ENCODE results near the gene SND1. TPM values are rescaled to one million over a fixed set of nuclear protein-coding genes. Genes with fewer than 3 reads are reported as not detected.

Gene SND1
- total and polyA plus RNA-seq, 2 of the 4 experiments (the other 2 are of a cell fraction) = 154 to 294 TPM

- dilution Hi-C loops (cut with HindIII; ENCODE audit: low sequenced_read_pairs, unreplicated experiment) = no loop called here
- H3K9ac ChIP-seq (ENCODE audit: low read depth, low read length) = peak overlapping the region; percentile 29; the same call in 1 of the 2 replicates
- H2BK5ac ChIP-seq (ENCODE audit: low read depth, low read length, poor library complexity, severe bottlenecking) = peak overlapping the region; percentile 84
- H4K91ac ChIP-seq (ENCODE audit: insufficient read depth, low read depth, low read length) = no peak overlapping the region
- H3K27me3 ChIP-seq (ENCODE audit: control insufficient read depth, insufficient read depth, low read length) = no peaks in the 10 kb centered on the region
- no peak for ATAC-seq (ENCODE audit: low read depth)
- peak overlapping the region; percentile 69; the same call in 1 of the 2 replicates for H3K27ac ChIP-seq (ENCODE audit: insufficient read depth, low read length)
- CTCF ChIA-PET = no interaction called here
- peak overlapping the region; percentile 95; the same call in 1 of the 2 replicates for H3K23ac ChIP-seq (ENCODE audit: low read depth, low read length)
- peak overlapping the region; percentile 26; the same call in 1 of the 2 replicates for H3K4me2 ChIP-seq (ENCODE audit: low read depth, low read length)
- H3K79me1 ChIP-seq (ENCODE audit: low read depth in 1 of 2, low read length in 2 of 2) = peaks cover 15 to 62% of the 10 kb centered on the region in 2 experiments
- no TSS peak for BruUV-seq (replicated peaks)
- H3K56ac ChIP-seq (ENCODE audit: extremely low read depth, insufficient read depth, low read length) = no peak overlapping the region
- H3K14ac ChIP-seq (replicated peaks; ENCODE audit: low read depth, low read length) = peak overlapping the region; percentile 26; the same call in 1 of the 2 replicates
- peaks cover 21% of the 10 kb centered on the region for H3K9me1 ChIP-seq (ENCODE audit: insufficient read depth, low read length)
- H2BK20ac ChIP-seq (ENCODE audit: low read depth, low read length) = no peak overlapping the region
- no peaks in the 10 kb centered on the region; the same call in 1 of the 2 replicates for H3K36me3 ChIP-seq (ENCODE audit: control insufficient read depth, insufficient read depth, low read length)
- no peak overlapping the region for H2BK120ac ChIP-seq (ENCODE audit: low read depth, low read length)
- H4K5ac ChIP-seq (ENCODE audit: low read depth, low read length) = no peak overlapping the region; the same call in 1 of the 2 replicates
- POLR2A ChIA-PET (ENCODE audit: unreplicated experiment) = no interaction called here
- WGBS, 2 experiments (ENCODE audit: extremely low coverage in 2 of 2, insufficient read length in 1 of 2) = 96% methylated on average over 4 of the region's 6 CpGs; no CpG with 5 or more reads in 1 of the 2 experiments
- DNase-seq = no peak
- H3K4me3 ChIP-seq (ENCODE audit: insufficient read depth, low read depth, low read length) = no peak overlapping the region
- H4K8ac ChIP-seq (ENCODE audit: low read depth in 2 of 2, low read length in 2 of 2) = no peak overlapping the region
- H3K18ac ChIP-seq (ENCODE audit: low read depth, low read length) = no peak overlapping the region
- H2AK9ac ChIP-seq (replicated peaks; ENCODE audit: low read depth, low read length, poor library complexity) = no peak overlapping the region
- intact Hi-C loops (cut with micrococcal nuclease) = loop anchor here (2.0 kb wide), 1 partner anchor 20 kb away; no protein-coding TSS in a partner anchor
- H4K20me1 ChIP-seq (ENCODE audit: insufficient read depth, low read length) = peaks cover 51% of the 10 kb centered on the region
- no peak overlapping the region for H2AK5ac ChIP-seq (ENCODE audit: low read depth, low read length)
- in situ Hi-C loops (cut with MboI; ENCODE audit: low sequenced_read_pairs) = no loop called here
- no peak overlapping the region for H2AFZ ChIP-seq (replicated peaks; ENCODE audit: low read length, poor library complexity)
- H3K4me1 ChIP-seq (ENCODE audit: control insufficient read depth, insufficient read depth, low read length) = peaks cover 16% of the 10 kb centered on the region
- H3K4ac ChIP-seq (ENCODE audit: low read depth, low read length) = no peak overlapping the region
- TF ChIP-seq RFX5 (IDR thresholded peaks at IDR 0.05; ENCODE audit: low read depth, low read length) = no peak
- no peak for TF ChIP-seq CEBPB (IDR thresholded peaks at IDR 0.05; ENCODE audit: low read depth, low read length)
- TF ChIP-seq RCOR1 (IDR thresholded peaks at IDR 0.05; ENCODE audit: insufficient replicate concordance, low read length) = no peak
- TF ChIP-seq CTCF (conservative IDR thresholded peaks at IDR 0.05; ENCODE audit: low read depth, low read length) = no peak
- TF ChIP-seq NFE2L2 (IDR thresholded peaks at IDR 0.05; ENCODE audit: low read depth, low read length) = no peak
- no peak overlapping the region for H2BK15ac ChIP-seq (ENCODE audit: low read depth, low read length)
- H3K9me3 ChIP-seq (ENCODE audit: control insufficient read depth, insufficient read depth, low read length) = no peaks in the 10 kb centered on the region
Observed at GRCh38 chr7:127678337-127678736, 26.3 kb downstream of the SND1 start.
